Measurements from ENCODE around the gene ZDHHC11B.
"Not testable (repeated sequence)": the region's sequence is repeated elsewhere in the genome, so short reads cannot be mapped to it uniquely, and the experiment has no call there.

- TF ChIP-seq CTCF (IDR thresholded peaks at IDR 0.05; ENCODE audit: insufficient read depth, low read length); GABPA (IDR thresholded peaks at IDR 0.05; ENCODE audit: low read depth); POLR2AphosphoS5 (IDR thresholded peaks at IDR 0.05; ENCODE audit: low read depth): not testable (repeated sequence)
Measured at GRCh38 chr5:680836-681235, 103.7 kb downstream of the ZDHHC11B start.
